ENCODE results near the gene CLIP2.
"Not testable (repeated sequence)": the region's sequence is repeated elsewhere in the genome, so short reads cannot be mapped to it uniquely, and the experiment has no call there.

The CLIP2 gene

GRCh38 chr7:74376256-74377036, 87.2 kb downstream of the CLIP2 start:
- no peak for DNase-seq

GRCh38 chr7:74379938-74380337, 90.7 kb downstream of the CLIP2 start:
- DNase-seq, result no peak

- DNase-seq, result no peak
These were observed 91.5 kb downstream of the CLIP2 start for GRCh38 chr7:74380720-74381119.

GRCh38 chr7:74384086-74384485, 94.9 kb downstream of the CLIP2 start:
- DNase-seq, result not testable (repeated sequence)

- not testable (repeated sequence) for DNase-seq
These were observed 95.6 kb downstream of the CLIP2 start for GRCh38 chr7:74384854-74385253.

- DNase-seq, result no peak
These were observed 98.4 kb downstream of the CLIP2 start for GRCh38 chr7:74387606-74388005.

GRCh38 chr7:74388880-74389415, 99.7 kb downstream of the CLIP2 start:
- no peak for DNase-seq

- not testable (repeated sequence) for DNase-seq
These were observed 104.5 kb downstream of the CLIP2 start for GRCh38 chr7:74393722-74394121.

GRCh38 chr7:74394601-74395000, 105.4 kb downstream of the CLIP2 start:
- DNase-seq, result not testable (repeated sequence)

GRCh38 chr7:74395745-74396311, 106.6 kb downstream of the CLIP2 start:
- no peak for DNase-seq

- DNase-seq, result no peak
These were observed 107.8 kb downstream of the CLIP2 start for GRCh38 chr7:74396993-74397392.

- DNase-seq, result no peak
These were observed 109.2 kb downstream of the CLIP2 start for GRCh38 chr7:74398426-74398825.

- no peak for DNase-seq
These were observed 109.8 kb downstream of the CLIP2 start for GRCh38 chr7:74399006-74399405.

- DNase-seq, result no peak
These were observed 111.4 kb downstream of the CLIP2 start for GRCh38 chr7:74400420-74401136.

GRCh38 chr7:74401137-74401859, 112.1 kb downstream of the CLIP2 start:
- peak; percentile 10 for DNase-seq

- not testable (repeated sequence) for DNase-seq
These were observed 113.5 kb downstream of the CLIP2 start for GRCh38 chr7:74402668-74403067.

GRCh38 chr7:74403521-74404387, 114.5 kb downstream of the CLIP2 start:
- DNase-seq, result no peak

GRCh38 chr7:74404388-74404700, 115.1 kb downstream of the CLIP2 start:
- no peak for DNase-seq

GRCh38 chr7:74404741-74405140, 115.5 kb downstream of the CLIP2 start:
- no peak for DNase-seq

- no peak for DNase-seq
These were observed 116.1 kb downstream of the CLIP2 start for GRCh38 chr7:74405191-74405898.

- no peak for DNase-seq
These were observed 116.8 kb downstream of the CLIP2 start for GRCh38 chr7:74405899-74406512.

Measured in amniotic stem cell (primary cell).